Stimulated activated CD4-positive, alpha-beta T cell treated with anti-CD3 and anti-CD28 coated beads, TNF-alpha, amount 100 ng/mL, for 4 hours (primary cell): ENCODE results near the gene SUPT6H.

ENCODE experiments used
- DNase-seq, 3 experiments: peaks; one replicate each; pipeline ENCODE4 v3.0.0-alpha.2; 2020; ENCODE audit warnings: low read depth in 3 of 3

Gene SUPT6H

GRCh38 chr17:28702026-28702751, 40.2 kb downstream of the SUPT6H start:
- no peak for DNase-seq

GRCh38 chr17:28702752-28703150, 40.7 kb downstream of the SUPT6H start:
- no peak for DNase-seq

- no peak for DNase-seq
Observed at GRCh38 chr17:28703552-28704218, 41.7 kb downstream of the SUPT6H start.

GRCh38 chr17:28704219-28704858, 42.3 kb downstream of the SUPT6H start:
- no peak for DNase-seq

GRCh38 chr17:28705074-28705659, 43.2 kb downstream of the SUPT6H start:
- no peak for DNase-seq

- no peak for DNase-seq
Observed at GRCh38 chr17:28705728-28706334, 43.8 kb downstream of the SUPT6H start.

- no peak for DNase-seq
Observed at GRCh38 chr17:28706471-28707338, 44.7 kb downstream of the SUPT6H start.

GRCh38 chr17:28707339-28707720, 45.3 kb downstream of the SUPT6H start:
- no peak for DNase-seq

- DNase-seq, result peak; percentile 80 to 86 (median 81)
Observed at GRCh38 chr17:28710861-28711722, 49.1 kb downstream of the SUPT6H start.

- no peak for DNase-seq
Observed at GRCh38 chr17:28711723-28712031, 49.7 kb downstream of the SUPT6H start, which contains the start of gene PROCA1. Gene PROCA1, minus strand, starts transcription at chr17:28711888. Its CDS starts 228 bp downstream, at chr17:28711660.

GRCh38 chr17:28712032-28712704, 50.2 kb downstream of the SUPT6H start:
- peak; percentile 44 to 53 (median 48) for DNase-seq

- DNase-seq, result no peak
Observed at GRCh38 chr17:28712705-28713415, 50.9 kb downstream of the SUPT6H start.

GRCh38 chr17:28714281-28714680, 52.3 kb downstream of the SUPT6H start:
- no peak for DNase-seq

- no peak for DNase-seq
Observed at GRCh38 chr17:28715217-28715616, 53.2 kb downstream of the SUPT6H start.

- DNase-seq, result no peak
Observed at GRCh38 chr17:28716740-28717577, 55.0 kb downstream of the SUPT6H start.

- peak in 1 of 3 experiments; percentile 33 for DNase-seq
Observed at GRCh38 chr17:28717578-28718332, 55.8 kb downstream of the SUPT6H start, which contains the start of gene RAB34. Gene RAB34, minus strand, starts transcription at chr17:28717868. Its CDS starts 602 bp downstream, at chr17:28717266.
